MV-4-11 (cell line): ENCODE results near the gene SGCD.

Experiments
- DNase-seq: peaks from one replicate; lab custom pipeline; 2025; lab: John Stamatoyannopoulos, UW

The SGCD gene

DNA sequence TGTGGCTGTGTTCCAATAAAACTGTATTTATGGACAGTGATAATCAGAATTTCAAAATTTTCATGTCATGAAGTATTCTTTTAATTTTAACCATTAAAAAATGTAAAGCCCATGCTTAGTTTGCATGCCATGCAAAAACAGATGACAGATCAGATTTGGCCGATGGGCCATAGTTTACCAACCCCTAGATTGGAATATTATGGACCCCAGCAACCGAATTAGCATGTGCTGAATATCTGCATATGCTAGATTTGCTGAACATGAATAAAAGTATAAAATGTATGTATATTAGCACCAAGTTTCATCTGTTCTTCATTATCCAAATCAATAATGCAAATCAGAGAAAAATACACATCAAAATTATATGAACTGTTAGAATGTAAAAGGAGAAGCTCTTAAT is 364.6 kb downstream of the SGCD start:
- DNase-seq, result no peak

DNA sequence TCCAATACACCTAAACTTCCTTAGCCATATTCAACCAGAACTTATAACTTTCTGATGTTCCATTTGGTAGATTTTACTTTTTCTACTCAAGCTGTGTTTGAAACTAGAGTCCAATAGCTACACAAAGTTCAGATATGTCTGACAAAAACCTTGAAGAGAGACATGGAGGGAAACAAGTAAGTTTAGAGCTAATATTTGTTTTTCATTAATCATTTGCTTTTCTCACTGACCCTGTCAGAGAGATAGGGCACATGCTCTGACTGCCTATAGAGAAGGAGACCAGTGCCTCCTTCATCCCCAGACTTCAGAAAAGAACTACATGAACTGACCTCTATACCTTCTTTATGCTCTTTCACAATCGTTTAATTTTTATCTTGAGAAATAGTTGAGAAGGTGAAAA is 366.1 kb downstream of the SGCD start:
- no peak for DNase-seq

DNA sequence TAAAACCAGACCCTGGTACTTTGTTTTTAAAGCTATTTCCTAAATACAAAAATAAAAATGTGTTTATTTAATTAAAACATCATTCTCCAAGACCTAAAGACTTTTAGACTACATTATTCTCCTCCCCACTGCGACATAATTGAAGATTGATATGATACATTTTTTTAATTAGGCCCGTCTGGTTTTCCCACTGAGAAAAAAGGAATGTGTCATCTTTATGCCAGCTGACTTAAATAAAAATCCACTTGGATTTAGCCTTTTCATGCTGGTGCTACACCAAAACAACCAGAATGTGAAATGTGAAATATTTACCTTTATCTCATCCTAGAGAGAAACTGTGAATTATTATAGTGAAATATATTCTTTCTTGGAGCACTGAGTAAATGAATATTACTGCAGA is 367.6 kb downstream of the SGCD start:
- no peak for DNase-seq

DNA sequence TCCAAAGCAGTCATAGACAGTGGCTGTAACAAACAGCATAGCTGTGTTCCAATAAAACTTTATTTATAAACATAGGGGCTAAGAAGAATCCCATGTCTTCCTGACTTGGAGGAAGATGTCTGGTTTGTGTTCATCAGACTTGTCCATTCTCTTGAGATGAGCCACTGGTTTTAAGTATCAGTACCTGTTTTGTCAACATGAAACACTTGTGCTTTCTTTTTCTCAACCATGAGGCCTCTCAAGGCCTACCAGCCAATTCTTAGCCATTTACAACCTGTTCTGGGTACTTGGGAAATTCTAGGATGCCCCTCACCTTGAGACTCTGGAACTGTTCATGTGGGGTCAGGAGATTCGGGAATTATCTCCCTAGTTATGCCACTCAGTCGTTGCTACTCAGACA is 368.8 kb downstream of the SGCD start:
- no peak for DNase-seq

DNA sequence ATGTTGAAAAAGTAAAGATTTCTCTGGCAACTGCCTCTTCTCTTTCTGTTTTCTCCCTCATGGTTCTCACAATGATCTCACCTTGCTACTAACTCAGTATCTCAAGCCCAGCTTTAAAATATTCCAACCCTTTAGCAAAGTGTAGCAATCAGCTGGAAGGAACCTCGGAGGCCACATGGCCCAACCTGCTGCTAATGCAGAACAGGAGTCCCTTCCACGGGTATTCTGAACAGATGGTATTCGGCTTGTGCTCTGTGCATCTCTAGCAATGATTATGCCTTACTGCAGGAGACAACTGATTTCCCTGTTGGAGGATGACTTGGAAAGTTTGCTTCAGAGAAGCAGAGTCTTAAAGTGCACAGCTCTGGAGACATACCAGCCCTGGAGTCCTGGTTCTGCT is 371.4 kb downstream of the SGCD start:
- DNase-seq, result no peak

DNA sequence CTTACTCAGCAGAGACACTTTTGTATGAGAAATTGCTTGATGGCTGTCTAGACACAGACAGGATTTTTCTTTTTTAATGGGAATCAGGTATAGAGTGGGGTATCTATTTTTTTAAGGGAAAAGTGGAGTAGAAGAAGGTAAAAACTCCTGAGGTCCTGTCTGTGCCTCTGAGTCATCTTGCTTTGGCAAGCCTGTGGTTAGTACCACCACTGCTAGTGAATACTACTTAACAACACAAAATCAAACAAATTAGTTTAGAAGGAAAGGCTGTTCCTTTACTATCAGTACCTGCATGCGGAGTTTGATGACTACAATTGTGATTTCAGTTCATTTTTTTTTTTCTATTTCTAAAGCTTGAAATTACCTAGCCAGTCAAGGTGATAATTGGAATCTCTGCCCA is 372.2 kb downstream of the SGCD start:
- no peak for DNase-seq

DNA sequence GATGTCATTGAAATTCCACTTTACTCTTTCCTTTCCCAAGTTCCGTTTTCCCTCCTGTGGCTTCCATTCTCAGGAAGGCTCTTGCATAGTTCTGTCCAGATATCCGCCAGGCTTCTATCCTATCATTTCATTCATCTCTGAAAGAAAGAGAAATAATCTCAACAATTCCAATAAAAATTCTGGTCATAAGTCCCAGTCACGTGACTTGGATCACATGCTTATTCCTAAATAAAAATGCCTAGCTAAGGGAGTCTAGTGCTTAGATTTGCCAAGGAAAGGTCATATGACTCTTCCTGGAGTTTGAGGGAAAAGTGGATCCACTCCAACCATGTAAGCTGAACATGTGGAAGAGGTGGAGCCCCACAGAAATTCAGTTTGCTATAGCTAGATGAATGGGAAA is 377.2 kb downstream of the SGCD start:
- no peak for DNase-seq

DNA sequence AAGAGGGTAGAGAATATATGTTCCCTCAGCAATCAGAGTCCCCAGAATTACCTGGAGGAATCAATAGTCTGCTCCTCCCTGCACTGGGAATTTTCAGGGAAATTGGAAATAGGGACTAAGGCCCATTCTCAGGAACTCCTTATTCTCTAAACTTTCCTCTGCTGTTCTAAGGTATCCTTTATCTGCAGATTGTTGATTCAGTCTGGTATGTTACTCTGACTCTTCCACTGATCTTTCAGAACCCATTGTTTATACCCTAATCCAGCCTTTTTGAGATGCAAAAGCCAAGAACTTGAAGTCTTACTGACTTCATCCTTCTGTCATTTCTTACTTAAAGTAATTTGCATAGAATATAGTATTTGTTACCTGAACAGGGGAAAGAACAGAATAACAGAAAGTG is 379.7 kb downstream of the SGCD start:
- no peak for DNase-seq

DNA sequence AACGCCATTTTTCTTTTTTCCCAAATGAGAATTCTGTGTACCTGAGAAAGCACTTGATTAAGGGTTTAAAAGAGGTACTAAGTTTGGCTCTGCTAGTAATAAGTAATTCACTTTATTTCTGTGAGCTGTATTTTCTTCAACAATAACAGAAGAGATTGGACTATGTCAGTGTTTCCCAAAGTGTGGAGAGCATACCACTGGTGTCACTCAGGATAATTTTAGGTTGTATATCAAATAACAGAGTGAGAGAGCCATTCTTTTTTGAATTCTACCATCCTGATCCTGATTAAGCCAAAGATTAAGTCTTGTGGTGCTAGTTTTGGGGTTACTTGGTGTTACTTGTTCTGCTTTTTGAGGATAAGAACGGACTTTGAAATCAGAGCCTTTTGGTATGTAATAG is 380.8 kb downstream of the SGCD start:
- DNase-seq, result no peak

DNA sequence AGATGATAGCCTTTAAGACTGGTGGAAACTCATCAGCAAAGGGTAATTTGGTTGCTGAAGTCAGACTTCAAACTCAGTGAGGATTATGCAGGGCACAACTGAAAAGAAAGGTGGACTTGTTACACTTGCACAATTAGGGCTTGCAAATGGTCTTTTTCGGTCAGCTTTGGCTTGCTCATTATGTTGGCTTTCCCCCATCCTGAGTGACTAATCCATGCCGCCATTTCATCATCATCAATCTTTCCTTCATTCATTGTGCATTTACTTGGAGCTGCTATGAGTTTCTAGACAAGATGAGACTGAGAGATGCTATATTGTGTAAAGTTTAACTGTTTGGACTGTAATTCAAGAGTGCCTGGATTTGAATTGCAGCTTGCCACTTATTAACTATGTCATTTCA is 388.3 kb downstream of the SGCD start:
- no peak for DNase-seq

DNA sequence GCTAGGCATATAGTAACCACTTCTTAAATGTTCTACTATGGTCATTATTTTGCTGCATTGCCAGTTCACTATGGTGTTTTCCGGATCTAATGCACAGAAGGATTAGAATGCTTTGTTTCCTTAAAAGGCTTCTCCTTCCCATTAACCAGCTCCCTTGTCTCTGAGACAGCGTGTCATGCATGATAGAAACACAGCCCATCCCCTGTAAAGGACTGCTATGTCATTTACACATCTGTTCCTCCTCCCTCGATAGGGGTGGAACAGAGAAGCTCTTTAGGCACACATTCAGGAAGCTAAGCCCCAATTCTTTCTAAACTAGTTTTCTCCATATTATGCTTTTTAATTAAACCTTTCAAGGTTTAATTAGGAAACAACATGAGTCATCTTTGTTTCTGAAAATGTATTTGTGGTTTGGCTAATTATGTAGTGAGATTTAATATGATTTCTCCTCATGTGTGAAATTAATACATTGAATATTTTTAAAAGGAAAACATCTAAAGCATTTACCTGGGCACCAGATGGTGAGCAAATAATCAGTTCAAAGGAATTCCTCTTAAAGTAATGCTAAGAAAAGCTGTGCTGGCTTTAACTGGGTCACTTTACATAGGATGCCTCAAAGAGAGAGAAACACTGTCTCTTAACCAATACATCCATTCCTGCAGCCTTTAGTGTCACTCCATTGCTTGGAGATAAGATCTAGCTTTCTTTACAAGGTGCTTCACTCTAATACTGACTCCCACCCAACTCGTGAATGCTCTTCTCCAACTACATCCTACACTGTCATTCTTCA is 389.8 kb downstream of the SGCD start:
- no peak for DNase-seq

DNA sequence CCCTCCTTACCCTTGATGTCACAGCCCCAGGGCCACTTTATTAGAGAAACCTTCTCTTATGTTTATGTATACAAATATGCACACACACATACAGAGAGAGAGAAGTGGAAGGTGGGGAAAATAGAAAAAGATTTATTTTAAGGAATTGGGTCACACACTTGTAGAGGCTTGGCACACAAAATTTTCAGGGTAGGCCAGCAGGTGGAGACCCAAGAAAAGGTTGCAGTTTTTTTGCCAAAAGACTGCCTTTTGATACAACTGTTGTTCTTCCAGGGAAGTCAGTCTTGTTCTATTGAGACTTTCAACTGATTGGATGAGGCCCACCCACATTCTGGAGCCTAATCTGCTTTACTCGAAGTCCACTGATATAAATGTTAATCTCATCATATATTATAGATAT is 392.0 kb downstream of the SGCD start:
- DNase-seq, result no peak

DNA sequence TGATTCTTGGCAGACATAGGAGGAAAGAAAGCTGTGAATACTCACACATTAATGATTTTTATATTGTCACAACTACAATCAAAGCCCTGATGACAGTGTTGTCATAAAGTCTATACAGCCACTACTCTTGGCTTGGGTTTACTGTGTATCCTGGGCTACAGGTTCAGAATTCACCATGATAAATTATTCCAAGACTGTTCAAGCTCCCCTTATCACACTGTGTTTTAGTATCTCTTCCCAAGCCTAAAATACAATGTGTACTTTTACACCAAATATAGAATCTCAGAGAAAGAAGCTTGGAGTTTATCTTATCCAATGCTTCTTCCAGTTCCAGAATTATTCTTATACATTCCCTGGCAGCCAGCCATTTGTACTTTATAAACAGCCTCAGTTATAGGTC is 395.4 kb downstream of the SGCD start:
- no peak for DNase-seq

DNA sequence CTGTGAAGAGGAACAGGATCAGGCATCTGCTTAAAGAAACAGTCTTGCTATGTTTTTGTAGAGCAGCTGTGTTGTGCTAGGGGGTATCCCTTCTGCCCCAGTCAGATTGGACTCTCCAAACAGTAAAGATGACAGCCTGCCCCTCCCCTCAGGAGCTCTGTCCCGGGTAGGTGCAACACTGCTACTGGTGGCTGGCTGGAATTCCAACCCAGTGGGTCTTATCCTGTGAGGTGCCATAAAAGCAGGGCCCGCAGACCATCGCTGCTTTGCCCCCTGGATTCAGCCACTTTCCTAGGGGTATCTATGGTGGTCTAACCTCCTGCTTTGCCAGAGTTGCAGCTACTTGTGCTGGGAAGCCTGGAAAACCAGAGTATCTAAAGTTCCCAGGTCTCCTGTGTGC is 408.5 kb downstream of the SGCD start:
- no peak for DNase-seq

DNA sequence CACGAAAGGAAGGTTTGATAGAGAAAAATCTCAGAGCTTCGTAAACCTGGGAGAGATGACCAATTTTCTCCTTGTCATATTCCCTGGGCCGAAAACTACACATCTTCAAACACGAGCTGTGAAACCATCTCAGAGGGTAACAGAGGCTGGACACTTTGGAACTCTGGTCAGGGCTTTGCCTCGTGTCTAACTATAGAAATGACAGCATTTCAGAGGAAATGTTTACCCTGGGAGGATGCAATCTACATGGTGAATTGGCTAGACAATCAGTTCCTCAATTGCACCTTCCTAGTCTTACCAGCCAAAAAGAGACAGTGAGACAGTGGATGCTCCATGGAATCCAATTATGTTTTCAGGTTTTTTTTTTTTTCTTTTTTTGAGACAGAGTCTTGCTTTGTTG is 414.6 kb downstream of the SGCD start:
- DNase-seq, result no peak

DNA sequence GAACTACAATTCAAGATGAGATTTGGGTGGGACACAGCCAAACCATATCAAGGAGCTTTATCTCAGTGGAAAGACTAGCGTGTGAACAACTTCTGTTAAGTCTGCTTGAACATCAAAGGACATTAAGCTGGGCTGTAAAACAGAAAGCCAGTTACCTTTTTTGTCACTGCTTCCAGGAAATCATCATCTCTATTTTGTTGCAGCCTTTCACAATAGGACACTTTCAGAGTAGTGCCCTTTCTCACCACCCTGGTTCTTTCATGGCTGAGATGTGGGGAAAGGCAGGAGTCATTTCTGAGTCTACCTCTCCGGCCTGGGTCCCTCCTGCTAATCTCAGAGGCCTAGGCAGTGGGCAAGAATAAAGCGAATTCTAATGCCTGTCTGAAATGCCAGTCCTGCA is 426.9 kb downstream of the SGCD start:
- DNase-seq, result no peak

DNA sequence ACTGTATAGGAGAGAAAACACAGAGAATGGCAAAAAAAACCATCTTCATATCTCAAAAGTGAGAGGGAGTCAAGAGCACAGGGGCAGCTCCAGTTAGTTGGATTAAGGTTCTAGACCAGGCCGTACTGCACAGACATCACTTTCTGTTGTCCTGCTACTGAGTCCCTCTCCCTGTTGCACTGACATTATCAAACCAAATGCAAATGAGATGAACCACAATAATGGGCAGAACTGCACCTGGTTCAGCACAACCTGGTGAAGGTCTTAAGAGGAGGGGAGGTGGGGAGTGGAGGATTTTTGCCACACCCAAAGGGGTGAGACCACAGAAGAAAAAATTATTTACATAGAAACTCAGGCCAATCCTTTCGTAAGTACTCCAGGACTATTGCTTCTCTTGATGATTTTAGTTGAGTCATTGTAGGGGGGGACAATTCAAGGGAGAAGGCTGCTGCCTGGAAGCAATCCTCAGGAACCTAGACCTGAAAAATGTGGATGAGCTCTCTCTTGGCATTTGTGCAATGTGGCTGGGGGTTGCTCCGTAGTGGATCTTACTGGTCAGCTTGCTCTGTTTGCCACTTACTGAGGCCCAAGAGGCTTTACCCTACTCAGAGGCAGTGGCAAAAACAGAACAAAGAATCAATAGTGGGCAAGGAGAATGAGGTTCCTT is 428.6 kb downstream of the SGCD start:
- DNase-seq, result no peak

DNA sequence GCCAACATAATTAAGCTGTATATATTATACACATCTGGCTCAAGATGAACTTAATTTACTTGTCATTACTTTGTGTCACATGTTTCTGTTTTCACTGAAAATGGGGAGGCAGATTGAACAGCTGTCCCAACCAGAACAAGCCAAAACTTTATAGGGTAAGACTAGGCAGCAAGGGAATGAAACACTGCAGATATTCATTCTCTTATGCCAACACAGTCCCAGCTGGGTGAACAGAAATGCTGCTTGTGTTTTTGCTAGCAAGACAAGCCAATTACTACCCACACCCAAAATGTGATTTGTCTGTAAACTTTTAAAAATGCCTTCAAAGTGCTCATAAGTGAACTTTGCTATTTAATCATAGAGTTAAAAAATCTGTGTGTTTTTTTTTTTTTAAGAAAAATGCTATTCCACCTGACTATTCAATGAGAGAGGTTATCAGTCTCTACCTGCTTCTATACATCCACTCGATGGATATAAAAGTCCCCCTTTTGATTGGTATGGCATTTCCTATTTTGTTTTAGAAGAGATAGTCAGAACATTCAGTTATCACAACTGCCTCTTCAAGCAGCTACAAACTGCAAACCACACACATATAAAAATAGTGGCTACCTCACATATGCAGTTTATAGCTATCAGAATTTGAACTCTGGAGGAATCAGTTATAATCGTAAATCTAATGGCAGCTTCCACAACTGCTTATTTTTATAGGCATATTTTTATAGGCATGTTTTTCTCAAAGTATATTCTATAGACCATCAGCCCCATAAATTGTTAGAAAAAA is 431.2 kb downstream of the SGCD start:
- no peak for DNase-seq

DNA sequence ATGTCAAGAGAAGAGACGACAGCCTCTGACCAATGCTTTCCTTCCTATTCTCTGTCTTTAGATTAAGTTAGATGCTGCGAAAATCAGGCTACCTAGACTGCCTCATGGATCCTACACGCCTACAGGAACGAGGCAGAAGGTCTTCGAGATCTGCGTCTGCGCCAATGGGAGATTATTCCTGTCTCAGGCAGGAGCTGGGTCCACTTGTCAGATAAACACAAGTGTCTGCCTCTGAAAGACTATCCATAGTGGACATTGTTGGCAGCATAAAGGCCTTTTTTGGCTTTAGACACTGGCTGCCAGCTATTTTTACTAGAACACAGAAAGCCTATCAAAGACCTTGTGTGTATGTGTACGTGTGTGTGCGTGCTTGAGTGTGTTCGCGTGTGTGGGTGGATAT is 432.2 kb downstream of the SGCD start:
- DNase-seq, result no peak

DNA sequence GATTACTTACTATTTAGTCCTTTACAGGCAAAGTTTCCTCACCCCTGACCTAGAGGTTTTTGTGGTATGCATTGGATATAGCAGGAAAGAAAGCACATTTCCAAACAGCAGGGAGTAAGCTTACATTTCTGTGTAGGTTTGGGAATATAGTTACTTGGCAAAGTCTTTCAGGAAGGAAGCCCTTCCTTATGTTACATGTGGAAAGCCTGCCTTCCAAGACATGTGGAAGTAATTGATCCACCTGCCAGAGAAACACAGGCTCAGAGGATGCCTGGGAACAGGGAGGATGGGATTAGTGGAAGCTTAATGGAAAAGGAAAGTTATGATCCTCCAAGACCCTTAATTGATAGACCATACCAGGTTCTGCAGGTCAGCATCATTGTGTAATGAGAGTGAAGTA is 435.8 kb downstream of the SGCD start:
- no peak for DNase-seq

DNA sequence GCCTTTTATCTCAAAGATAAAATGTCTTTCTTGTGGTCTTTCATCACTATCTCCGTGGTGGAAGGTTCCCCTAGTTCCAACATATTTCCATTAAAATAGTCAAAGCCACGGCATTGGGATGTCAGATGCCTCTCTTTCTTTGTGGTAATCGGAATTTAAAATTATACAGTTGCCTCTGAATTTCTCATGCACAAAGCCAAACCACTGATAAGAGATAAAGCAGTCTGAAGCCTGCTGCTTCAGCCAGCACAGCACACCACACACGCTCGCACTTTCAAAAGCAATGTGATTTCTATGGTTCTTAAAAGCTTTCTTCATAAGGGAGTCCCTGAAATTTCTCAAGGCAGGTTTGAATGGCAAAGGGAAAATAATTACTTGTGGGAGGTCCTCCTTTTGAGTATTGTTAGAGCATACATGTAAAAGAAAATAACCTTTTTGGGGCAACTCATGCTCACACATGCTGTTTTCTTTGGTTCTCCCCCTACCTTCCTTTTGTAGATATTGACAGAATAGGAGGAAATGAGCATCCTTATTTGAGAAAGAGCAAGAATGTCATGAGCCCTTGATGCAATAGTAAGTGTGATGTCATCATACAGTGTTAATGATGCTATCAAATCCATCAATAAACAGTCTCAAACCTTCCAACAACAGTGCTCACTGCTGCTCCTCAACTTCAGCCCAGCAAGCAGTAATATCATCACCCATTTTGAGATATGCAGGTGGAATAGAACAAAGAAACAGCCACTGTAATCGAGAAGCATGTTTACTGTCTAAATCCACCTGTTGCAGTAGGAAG is 437.4 kb downstream of the SGCD start:
- no peak for DNase-seq

DNA sequence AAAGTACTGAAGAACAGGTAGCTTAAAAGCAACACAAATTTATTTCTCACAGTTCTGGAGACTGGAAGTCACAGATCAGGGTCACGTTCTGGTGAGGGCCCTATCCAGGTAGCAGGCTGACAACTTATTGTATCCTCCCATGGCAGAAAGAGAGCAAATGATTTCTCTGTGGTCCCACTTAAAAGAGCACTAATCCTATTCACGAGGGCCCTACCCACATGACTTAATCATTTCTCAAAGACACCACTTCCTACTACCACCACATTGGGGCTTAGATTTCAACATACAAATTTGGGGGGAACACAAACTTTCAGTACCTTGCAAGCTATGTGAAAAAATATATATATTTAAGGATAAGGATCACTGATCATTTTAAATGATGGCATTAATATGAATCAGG is 447.3 kb downstream of the SGCD start:
- DNase-seq, result peak; percentile 1
